Left renal cortex interstitium (tissue), 4 donors: ENCODE results near the gene COL23A1. TPM values are rescaled to one million over a fixed set of nuclear protein-coding genes. Genes with fewer than 3 reads are reported as not detected.

ENCODE experiments used
- DNase-seq, 4 donors: peaks; one replicate each; pipeline ENCODE4 v3.0.0-alpha.2; 2013; ENCODE audit warnings: low read depth in 4 of 4, low spot score in 2 of 4, missing footprints in 1 of 4
- polyA plus RNA-seq, 4 donors: library from polyadenylated mRNA; unstranded; fragments of 120-200 nt; gene quantifications; one replicate each; pipeline ENCODE4 v1.2.1, GENCODE V29; 2013; ENCODE audit not compliant: insufficient read length in 4 of 4

COL23A1 gene
- polyA plus RNA-seq, 4 donors = 4.4 to 8.8 (median 8.3) TPM

DNA sequence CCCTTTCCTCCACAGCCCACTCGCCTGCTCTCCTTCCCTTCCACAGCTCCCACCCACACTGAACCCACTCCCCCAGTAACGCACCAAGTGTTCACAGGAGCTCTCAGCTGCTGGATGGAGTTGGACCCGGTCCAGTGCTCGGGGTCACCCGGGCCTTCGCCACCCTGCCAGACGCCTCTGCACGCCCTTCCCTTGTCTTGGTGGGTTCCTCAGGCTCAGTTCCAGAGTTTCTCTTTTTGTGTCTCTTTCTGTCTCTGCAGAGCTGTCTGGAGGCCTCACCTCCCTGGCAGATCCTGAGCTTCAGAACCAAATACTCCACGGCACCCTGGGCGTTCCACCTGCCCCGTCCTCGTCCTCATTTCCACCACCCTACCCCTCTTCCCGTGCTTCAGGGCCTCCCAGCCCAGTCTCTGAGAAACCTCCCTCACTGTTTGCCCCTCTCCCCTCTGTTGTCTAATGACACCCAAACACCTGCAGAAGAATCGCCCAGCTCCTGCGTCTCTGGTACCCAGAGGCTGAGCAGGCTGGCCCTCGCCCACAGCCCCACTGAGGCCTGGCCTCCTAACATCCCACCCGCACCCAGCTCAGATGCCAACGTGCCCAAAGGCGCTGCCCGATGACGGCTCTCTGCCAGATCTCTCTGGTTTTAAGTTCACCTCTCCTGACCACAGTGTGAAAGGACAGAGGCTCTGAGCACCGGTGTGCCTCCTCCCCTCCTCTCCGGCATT lies 74.3 kb downstream of the COL23A1 start:
- no peak for DNase-seq

DNA sequence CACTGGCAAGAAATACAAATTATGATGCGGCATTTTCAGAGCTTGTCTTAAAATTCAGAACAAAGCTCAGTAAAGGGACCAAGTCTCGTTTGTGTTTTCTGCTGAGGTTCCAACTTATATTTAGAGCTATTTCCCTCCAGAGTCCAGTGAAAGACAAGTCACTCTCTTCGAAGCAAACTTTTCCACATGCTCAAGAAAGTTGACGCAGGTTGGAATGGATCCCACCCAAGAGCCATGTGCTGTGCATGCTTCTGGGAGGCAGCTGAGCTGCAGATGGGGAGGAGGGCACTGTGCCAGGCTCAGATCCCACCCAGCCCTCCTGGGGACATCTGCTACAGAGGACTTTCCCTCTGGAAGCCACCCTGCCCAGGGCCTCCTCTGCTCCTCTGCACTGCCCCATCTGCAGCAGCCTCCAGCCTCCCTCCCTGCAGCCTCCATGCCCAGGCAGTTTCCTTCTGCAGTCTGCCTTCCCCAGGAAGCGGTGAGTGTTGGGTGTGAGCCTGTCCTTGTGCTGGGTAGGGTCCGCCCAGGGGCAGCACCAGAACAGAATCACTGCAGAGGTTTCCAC lies 75.3 kb downstream of the COL23A1 start:
- DNase-seq = no peak

DNA sequence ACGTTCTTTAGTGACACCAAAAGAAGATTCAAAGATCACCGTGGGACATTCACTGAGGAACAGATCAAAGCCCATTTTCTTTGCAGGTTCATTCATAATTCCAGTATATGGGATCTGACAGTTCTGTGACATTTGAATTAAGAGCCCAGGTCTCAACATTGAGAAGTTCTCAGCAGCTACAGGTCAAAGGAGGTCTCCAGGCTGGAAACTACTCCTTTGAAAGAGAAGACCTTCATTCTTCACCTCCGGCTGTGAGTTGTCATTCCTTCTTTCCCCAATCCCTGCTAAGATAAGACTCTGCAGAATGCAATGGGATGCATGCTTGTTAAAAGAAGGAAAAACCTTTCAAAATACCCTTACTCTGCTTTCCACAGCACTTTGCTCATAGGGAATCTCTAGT lies 79.0 kb downstream of the COL23A1 start:
- DNase-seq = no peak

DNA sequence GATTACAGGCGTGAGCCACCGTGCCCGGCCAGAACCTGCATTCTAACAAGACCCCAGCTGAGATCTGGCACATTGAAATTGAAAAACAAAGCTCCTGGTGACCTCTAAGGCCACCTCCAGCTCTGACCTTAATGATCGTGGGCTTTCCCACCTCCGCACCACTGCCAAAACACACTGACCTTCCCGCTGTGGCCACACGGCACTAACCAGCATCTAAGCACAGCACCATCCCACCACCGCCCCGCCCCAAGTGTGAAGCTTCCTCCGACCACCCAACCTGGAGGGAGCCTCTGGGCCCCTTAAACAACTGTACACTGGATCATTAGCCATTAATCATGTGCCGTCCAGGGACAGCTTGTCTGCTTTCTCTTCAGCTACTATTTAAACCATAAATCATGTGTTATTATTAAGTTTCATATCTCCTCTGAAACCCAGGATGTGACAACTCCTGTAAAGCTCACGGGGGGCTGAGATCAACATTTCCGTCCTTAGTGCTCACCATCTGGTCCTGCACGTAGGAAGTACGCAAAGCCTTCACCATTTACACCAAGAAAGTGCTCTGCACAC lies 80.6 kb downstream of the COL23A1 start:
- no peak for DNase-seq

DNA sequence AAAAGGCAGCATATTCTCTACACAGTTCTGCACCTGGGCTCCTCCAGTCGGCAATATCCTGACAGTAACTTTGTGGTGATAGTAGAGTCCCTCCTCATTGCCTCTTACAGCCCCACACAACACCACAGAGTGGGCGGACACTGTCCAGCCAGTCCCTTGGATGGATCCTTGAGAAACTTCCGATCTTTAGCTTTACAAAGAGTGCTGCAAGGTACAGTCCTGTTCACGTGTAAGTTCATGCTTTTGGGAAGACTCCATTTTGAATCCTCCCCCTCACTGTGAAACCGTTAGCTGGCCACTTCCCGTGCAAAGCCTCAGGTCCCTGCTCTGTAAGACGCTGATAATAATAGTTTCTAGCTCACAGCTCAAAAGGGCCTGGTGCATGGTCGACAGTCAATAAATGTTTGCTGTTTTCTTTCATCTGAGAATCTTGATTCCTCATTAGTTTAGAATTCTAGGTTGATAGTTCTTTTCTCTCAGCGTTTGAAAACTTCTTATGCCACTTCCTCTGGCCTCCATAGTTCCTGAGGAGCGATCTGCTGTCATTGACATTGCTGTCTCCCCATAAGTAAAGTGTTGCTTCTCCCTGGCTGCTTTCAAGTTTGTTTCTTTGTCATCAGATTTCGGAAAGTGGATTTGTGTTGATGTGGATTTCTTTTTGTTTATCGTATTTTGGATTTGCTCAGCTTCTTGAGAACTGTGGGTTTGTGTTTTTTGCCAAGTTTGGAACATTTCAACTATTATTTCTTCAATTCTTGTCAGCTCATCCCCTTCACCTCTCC lies 82.9 kb downstream of the COL23A1 start:
- no peak for DNase-seq

DNA sequence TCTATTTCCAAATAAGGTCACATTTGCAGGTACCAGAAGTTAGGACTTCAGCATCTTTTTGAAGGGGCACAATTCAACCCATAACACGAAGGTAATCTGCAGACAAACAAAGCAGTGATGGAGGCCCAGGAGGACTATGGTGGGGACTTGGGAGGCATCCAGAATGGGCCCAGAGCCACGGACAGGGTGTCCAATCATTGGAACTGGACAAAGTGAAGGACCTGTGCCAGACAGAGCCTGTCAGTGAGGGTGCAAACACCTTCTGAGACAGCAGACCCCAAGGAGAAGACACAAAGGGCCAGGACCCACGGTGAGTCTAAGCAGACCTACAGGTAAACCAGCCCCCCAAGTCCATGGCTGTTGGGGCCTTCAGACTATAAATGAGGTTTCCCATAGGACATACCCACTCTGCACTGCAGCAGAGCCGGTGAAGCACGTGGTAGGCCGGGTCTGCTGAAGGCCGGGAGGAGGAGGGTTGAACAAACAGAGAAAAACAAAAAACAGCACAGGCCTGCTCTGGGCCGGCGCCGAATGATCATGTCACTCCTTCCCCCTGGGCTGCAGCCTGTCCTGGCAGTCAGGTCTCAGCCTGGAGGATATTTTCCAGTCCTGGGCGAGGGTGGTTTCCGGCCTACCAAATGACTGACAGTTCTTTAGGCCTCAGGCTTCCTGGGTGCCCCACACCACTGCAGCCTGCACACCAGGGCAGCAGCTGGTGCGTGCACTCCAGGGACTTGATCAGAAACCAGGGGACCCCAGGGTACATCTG lies 84.4 kb downstream of the COL23A1 start:
- DNase-seq = no peak

DNA sequence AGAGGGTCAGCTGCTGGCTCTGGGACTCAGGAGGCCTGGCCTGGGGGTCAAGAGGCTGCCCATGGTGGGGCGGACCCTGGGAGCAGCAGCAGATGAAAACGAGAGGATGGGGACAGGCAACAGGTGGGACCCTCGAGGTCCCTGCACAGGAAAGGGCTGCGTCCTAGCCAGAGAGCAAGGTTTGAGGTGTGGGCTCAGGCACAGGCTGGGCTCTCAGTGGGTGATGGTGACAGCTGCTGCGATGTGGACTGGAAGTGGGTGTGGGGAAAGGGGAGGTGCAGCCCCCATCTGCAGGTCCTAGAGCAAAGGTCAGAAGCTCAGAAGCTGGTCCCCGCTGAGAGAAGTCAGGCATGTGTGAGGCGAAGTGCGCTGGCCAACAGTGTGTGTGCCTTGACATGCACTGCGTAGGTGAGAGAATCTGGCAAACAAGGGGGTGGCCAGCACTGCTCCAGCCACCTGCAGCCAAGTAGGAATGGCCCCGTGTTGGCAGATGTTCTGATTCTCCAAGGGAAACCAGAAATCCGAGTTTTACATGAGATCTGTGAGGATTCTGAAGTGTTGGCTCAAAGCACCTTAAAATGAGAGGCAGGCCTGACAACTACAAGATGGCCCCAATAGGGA lies 85.7 kb downstream of the COL23A1 start:
- DNase-seq = no peak

DNA sequence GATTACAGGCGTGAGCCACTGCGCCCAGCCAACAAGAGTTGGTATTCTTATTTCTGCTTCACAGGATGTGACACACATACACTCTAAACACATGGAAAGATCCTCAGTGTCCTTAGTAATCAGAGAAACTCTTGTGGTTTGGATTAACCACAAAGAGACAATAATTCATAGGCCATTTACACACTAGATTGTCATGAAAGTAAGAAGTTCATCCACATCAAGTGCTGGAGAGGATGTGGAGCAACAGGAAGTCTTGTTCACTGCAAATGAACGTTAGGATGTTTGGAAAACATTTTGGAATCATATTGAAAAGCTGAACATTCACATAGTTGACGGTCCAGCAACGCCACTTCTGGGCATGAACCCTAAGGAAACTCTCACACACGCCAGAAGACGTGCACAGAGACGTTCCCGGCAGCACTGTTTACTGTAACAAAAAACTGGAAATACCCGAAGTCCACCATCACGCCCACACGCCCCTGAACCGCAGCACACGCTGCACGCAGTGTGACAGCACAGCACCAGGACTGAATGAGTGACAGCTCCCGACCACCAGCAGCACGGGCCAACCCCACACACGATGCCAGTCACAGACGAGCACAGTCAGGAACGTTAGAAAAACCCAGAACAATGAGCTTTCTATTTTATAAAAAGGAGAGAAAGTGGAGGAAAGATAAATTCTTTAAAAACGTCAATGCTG lies 87.6 kb downstream of the COL23A1 start:
- no peak for DNase-seq

DNA sequence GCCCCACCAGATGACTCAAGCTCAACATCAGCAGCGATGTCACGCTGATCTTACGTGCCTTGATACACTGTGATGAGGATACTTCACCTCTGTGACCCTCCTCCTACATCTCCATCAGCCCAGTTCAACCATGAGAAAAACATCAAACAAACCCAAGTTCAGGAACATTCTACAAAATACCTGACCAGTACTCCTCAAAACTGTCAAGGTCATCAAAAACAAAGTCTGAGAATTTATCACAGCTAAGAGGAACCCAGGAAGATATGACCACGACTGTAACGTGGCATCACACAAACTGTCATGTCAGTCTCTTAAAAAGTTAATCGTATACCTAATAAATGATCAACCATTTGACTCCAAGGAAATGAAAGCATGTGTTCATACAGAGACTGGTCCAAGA lies 90.8 kb downstream of the COL23A1 start:
- no peak for DNase-seq

DNA sequence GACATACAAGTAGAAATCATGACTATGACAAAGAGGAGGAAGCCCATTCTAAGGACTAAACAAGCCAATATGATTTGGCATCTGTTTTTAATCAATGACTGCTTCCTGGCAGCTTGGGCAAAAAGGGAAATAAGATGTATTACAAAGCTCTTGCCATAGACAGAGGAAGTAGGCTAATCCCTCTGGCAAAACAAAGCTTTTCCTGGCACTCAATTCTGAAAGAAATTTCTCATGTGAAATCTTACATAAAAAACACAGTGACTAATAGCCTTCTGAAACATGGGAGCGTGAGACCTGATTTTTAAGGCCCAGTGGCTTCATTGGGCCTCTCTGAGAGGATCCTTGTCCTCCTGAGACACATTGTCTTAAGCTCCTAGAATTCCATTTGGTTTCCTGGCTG lies 93.6 kb downstream of the COL23A1 start:
- no peak for DNase-seq

DNA sequence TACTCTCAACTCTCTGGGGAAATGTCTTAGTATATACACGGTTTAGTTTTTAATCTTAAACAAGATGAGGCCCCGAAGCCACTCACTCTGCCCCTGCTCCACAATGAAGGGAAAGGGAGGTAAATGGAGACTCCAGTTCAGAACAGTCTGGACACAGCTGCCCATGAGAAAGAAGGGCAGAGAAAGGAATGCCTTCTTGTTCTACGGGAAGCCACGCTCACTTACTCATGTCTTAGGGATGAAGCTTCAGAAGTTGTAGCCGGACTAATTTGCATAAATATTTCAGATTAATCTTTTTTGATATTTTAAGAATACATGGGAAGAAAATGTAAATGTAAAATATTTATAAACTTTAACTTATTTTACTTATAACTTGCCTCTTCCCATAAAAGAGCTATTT lies 94.0 kb downstream of the COL23A1 start:
- DNase-seq = no peak

DNA sequence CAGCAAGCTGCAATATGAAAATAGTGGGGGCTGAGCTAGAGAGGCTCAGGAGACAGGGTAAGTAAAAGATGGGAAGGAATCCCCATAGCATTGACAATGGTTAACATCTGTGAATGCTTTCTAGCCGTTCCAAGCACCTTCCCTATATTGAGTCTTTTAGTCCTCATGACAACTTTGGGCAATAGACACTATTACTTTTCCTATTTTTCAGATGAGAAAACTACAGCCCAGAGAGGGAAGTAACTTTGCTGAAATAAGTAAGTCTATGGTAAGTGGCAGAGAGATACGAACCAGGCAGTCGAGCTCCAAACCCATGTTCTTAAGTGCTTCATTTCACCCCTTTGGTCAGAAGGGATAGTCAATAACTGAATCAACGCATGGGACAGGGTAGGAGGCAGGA lies 94.5 kb downstream of the COL23A1 start:
- no peak for DNase-seq

DNA sequence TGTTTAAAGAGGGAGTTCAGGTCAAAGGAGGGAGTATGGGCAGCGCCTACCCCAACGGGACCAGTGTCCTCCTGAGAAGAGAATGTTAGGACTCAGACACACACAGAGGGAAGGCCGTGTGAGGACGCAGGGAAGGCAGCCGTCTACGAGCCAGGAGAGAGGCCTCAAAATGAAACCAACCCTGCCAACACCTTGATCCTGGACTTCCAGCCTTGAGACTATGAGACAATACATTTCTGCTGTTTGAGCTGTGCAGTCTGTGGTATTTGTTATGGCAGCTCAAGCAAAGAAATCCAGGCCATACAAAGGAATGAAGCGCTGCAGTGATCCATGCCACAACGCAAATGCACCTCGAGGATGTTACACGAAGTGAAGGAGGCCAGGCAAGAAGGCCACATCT lies 97.9 kb downstream of the COL23A1 start:
- no peak for DNase-seq

DNA sequence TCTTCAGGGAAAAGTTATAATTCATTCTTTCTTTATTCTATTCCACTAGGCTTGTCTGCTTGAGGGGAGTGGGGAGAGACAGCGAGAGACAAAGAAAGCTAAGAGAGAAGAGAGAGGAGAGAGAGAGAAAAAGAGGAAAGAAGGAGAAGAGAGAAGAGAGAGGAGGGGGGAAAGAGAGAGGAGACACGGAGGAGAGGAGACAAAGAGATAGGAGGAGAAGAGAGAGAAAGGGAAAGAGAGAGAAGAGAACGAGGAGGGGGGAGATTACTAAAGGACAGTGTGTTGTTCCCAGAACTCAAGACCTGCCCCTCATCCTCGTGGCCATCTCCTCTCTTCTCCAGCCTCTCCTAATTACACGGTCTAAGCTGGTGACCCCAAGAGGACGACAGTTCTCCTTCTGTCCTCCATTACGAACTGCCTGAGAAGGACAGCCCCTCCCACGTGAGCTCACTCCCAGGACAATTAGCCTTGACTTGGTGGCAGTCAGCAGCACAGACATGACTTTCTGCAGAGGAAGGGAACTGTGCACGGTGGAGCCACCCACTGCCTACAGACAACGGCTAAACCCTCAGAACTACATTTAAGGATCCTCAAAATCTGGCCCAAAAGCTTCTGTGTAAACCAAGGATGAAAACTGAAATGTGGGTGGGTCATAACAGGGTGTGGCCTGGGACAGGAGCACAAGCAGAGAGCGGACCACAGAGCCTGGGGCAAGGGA lies 99.1 kb downstream of the COL23A1 start:
- DNase-seq = no peak

DNA sequence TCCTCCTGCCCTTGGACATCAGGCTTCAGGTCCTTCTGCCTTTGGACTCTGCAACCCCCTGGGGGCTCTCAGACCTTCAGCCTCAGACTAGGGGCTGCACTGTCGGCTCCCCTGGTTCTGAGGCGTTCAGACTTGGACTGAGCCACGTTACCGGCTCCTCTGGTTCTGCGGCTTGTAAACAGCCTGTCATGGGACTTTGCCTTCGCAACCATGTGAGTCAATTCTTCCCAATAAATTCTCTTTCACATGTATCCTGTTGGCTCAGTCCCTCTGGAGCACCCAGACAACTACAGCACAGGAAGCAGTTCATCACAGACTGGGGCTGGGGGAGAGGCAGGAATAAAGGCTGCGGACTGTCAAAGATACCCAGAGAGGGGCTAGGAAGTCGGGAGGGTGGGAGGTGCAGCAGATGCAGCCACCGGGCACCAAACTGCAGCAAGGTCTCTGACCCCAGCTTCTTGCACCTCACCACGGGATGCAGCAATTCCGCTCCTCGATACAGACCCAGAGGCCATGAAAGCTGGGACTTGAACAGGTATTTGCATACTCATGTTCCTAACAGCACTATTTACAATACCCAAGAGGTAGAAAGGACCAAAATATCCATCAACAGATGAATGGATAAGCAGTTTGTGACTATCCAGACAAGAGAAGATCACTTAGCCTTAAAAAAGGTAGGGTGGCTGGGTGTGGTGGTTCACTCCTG lies 100.8 kb downstream of the COL23A1 start:
- DNase-seq = no peak

DNA sequence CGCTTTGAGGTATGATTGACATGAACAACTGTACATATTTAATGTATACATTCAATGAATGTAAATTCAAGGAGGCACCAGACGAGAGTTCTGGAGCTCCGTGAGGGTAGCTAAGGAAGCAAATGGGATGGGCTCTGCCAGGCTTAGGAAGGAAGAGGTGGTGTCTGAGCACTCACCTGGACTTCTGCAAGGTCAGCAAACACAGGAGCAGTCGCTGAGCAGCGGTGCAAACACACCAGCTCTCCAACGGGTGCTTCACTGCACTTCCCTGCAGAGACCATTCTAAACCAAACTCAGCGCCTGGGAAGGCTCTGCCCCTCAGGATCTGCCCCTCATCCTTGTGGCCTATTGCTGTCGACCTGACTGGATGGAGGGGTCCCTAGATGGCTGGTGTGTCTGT lies 101.5 kb downstream of the COL23A1 start:
- DNase-seq = no peak

DNA sequence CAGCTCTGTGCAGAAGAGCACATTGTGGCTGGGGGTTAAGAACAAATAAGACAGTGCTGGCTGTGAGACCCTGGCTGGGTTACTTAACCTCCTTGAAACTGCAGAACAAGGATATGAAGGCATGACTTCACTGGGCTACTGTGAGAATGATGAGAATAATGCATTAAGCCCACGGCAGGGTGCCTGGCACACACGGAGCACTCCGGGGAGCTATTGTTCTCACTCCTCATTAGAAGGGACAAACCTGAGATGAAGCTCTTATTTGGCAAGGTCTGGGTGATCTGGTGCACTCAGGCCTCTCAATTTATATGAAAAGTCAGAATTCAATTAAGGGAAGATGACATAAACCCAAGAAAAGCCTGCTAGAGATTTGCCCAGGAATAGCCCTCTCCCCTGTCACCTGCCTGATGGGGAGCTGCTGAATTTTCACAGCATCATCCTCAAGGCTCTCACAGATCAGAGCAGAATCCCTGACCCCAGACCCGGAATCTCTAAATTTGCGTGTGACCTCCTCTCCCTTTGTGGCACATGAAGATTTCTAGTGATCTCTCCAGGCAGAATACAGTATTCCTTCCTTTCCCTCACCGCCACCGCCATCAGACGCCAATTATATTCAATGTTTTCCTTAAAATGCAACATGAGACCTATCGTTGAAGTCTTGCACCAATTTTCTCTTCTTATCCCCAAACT lies 102.1 kb downstream of the COL23A1 start:
- no peak for DNase-seq
